Measurements from ENCODE around the gene PGA3.
"Not testable (repeated sequence)": the region's sequence is repeated elsewhere in the genome, so short reads cannot be mapped to it uniquely, and the experiment has no call there.

DNA sequence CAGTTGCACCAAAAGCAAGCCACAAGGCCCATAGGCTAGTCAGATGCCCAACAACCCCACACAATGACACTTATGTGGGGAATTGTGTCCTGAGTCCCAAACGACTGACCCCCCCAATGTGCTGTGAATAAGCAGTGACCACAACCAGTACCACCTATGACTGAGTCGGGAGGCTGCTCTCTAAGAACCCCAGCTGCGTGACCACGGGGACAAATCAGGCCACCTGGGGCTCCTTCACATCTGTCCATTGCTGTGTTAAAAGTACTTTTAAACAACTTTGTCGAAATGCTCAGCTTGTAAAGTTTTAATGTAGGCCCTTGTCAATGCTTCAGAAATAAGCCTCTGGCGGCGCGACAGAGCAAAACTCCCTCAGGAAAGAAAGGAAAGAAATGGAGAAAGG is 37.0 kb downstream of the PGA3 start:
- TF ChIP-seq, protein P1, sequence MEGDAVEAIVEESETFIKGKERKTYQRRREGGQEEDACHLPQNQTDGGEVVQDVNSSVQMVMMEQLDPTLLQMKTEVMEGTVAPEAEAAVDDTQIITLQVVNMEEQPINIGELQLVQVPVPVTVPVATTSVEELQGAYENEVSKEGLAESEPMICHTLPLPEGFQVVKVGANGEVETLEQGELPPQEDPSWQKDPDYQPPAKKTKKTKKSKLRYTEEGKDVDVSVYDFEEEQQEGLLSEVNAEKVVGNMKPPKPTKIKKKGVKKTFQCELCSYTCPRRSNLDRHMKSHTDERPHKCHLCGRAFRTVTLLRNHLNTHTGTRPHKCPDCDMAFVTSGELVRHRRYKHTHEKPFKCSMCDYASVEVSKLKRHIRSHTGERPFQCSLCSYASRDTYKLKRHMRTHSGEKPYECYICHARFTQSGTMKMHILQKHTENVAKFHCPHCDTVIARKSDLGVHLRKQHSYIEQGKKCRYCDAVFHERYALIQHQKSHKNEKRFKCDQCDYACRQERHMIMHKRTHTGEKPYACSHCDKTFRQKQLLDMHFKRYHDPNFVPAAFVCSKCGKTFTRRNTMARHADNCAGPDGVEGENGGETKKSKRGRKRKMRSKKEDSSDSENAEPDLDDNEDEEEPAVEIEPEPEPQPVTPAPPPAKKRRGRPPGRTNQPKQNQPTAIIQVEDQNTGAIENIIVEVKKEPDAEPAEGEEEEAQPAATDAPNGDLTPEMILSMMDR (IDR thresholded peaks at IDR 0.05), result not testable (repeated sequence)
- TF ChIP-seq EZH2 (IDR thresholded peaks at IDR 0.05), result not testable (repeated sequence)

Data from neural progenitor cell (in vitro differentiated cells).